HEK293 (cell line): ENCODE data around the gene WDFY3.
A peak's percentile ranks its signal among the peaks of the same experiment; 100 is the strongest.

ENCODE experiments used
- CTCF ChIA-PET: fragments of 350-600 bp; formaldehyde crosslinking; extraction: SDS; loops from one replicate; lab custom pipeline; 2021; ENCODE audit warnings: antibody characterized with exemption; lab: Yijun Ruan, JAX
- POLR2A ChIA-PET: fragments of 300-600 bp; formaldehyde crosslinking; extraction: SDS; loops from one replicate; lab custom pipeline; 2020; ENCODE audit warnings: antibody characterized with exemption, inconsistent platforms; lab: Yijun Ruan, JAX
- H3K27ac ChIP-seq: fragments of 200-500 bp; sonication (Bioruptor generic); 2 replicates; pipeline ENCODE4 v1.5.1; 2014; ENCODE audit warnings: low read depth, low read length, control low read depth, inconsistent platforms; ENCODE audit errors: extremely low read depth
- H3K36me3 ChIP-seq, 2 experiments: fragments of 200-500 bp in 1 of 2; sonication (Bioruptor generic) in 1 of 2; 1 replicate in 1 of 2; 2 replicates in 1 of 2; pipeline ENCODE4 v1.5.1; 2014 to 2017; ENCODE audit warnings: inconsistent platforms in 2 of 2, low read length in 2 of 2; ENCODE audit not compliant: control insufficient read depth in 2 of 2, insufficient read depth in 1 of 2
- H3K4me1 ChIP-seq: fragments of 200-500 bp; sonication (Bioruptor generic); 2 replicates; pipeline ENCODE4 v1.5.1; 2014; ENCODE audit warnings: mild to moderate bottlenecking, low read length, inconsistent platforms; ENCODE audit not compliant: control insufficient read depth, insufficient read depth
- H3K4me3 ChIP-seq: 2 replicates; pipeline ENCODE4 v1.5.1; 2011; ENCODE audit warnings: low read depth, mild to moderate bottlenecking, control low read depth, low read length, moderate library complexity
- H3K9me3 ChIP-seq: fragments of 200-500 bp; sonication (Bioruptor generic); 2 replicates; pipeline ENCODE4 v1.5.1; 2014; ENCODE audit warnings: low read depth, low read length, inconsistent platforms; ENCODE audit not compliant: control insufficient read depth, insufficient read depth
- GLIS1 ChIP-seq: fragments of 450-650 bp; formaldehyde crosslinking; IDR thresholded peaks from 2 replicates; pipeline ENCODE4 v1.5.1; 2016; ENCODE audit warnings: missing biosample characterization, missing genetic modification characterization
- IKZF3 ChIP-seq: fragments of 450-650 bp; IDR thresholded peaks from 2 replicates; pipeline ENCODE4 v1.5.0; 2018; ENCODE audit warnings: missing biosample characterization, mild to moderate bottlenecking, missing genetic modification characterization, moderate library complexity
- KLF10 ChIP-seq: fragments of 450-650 bp; IDR thresholded peaks from 2 replicates; pipeline ENCODE4 v1.5.1; 2018; ENCODE audit warnings: missing biosample characterization, mild to moderate bottlenecking, missing genetic modification characterization
- KLF7 ChIP-seq: fragments of 450-650 bp; formaldehyde crosslinking; IDR thresholded peaks from 2 replicates; pipeline ENCODE4 v1.5.1; 2016; ENCODE audit warnings: missing biosample characterization, missing genetic modification characterization, borderline replicate concordance
- KLF8 ChIP-seq: fragments of 450-650 bp; formaldehyde crosslinking; IDR thresholded peaks from 2 replicates; pipeline ENCODE4 v1.5.1; 2016; ENCODE audit warnings: missing biosample characterization, missing genetic modification characterization
- MZF1 ChIP-seq: fragments of 450-650 bp; formaldehyde crosslinking; IDR thresholded peaks from 2 replicates; pipeline ENCODE4 v1.5.1; 2017; ENCODE audit warnings: missing biosample characterization, missing genetic modification characterization, borderline replicate concordance
- TCF7L2 ChIP-seq: IDR thresholded peaks from 2 replicates; pipeline ENCODE4 v1.6.1; 2011; ENCODE audit warnings: low read depth, mild to moderate bottlenecking, inconsistent platforms, low read length, moderate library complexity, borderline replicate concordance
- ZBTB8A ChIP-seq: fragments of 450-650 bp; formaldehyde crosslinking; IDR thresholded peaks from 2 replicates; pipeline ENCODE4 v1.5.1; 2016; ENCODE audit warnings: missing biosample characterization, missing genetic modification characterization
- ZIC2 ChIP-seq: fragments of 450-650 bp; formaldehyde crosslinking; IDR thresholded peaks from 2 replicates; pipeline ENCODE4 v1.5.1; 2016; ENCODE audit warnings: missing biosample characterization, missing genetic modification characterization
- ZNF2 ChIP-seq: fragments of 450-650 bp; formaldehyde crosslinking; IDR thresholded peaks from 2 replicates; pipeline ENCODE4 v1.5.1; 2016; ENCODE audit warnings: missing biosample characterization, missing genetic modification characterization
- ZNF211 ChIP-seq: fragments of 450-650 bp; formaldehyde crosslinking; IDR thresholded peaks from 2 replicates; pipeline ENCODE4 v1.5.1; 2016; ENCODE audit warnings: low read depth, missing biosample characterization, missing genetic modification characterization
- ZNF324 ChIP-seq: fragments of 450-650 bp; formaldehyde crosslinking; IDR thresholded peaks from 2 replicates; pipeline ENCODE4 v1.5.1; 2016; ENCODE audit warnings: missing biosample characterization, missing genetic modification characterization
- ZNF335 ChIP-seq: fragments of 450-650 bp; formaldehyde crosslinking; conservative IDR thresholded peaks from 2 replicates; pipeline ENCODE4 v1.5.1; 2016; ENCODE audit warnings: missing biosample characterization, missing genetic modification characterization
- ZNF341 ChIP-seq: fragments of 450-650 bp; formaldehyde crosslinking; IDR thresholded peaks from 2 replicates; pipeline ENCODE4; 2016; ENCODE audit warnings: low read depth, missing biosample characterization, missing genetic modification characterization
- ZNF366 ChIP-seq: fragments of 450-650 bp; formaldehyde crosslinking; conservative IDR thresholded peaks from 2 replicates; pipeline ENCODE4 v1.5.1; 2016; ENCODE audit warnings: missing biosample characterization, missing genetic modification characterization
- ZNF48 ChIP-seq: fragments of 450-650 bp; formaldehyde crosslinking; IDR thresholded peaks from 2 replicates; pipeline ENCODE4 v1.5.1; 2016; ENCODE audit warnings: missing biosample characterization, missing genetic modification characterization
- ZNF521 ChIP-seq: fragments of 450-650 bp; formaldehyde crosslinking; IDR thresholded peaks from 2 replicates; pipeline ENCODE4 v1.5.1; 2017; ENCODE audit warnings: missing biosample characterization, mild to moderate bottlenecking, missing genetic modification characterization
- ZNF585B ChIP-seq: fragments of 450-650 bp; formaldehyde crosslinking; IDR thresholded peaks from 2 replicates; pipeline ENCODE4 v1.5.1; 2016; ENCODE audit warnings: missing biosample characterization, missing genetic modification characterization
- ZNF626 ChIP-seq: fragments of 450-650 bp; sonication (Bioruptor Pico); formaldehyde crosslinking; IDR thresholded peaks from 2 replicates; pipeline ENCODE4 v1.5.1; 2018; ENCODE audit warnings: missing biosample characterization, missing genetic modification characterization, inconsistent platforms
- ZNF660 ChIP-seq: fragments of 450-650 bp; IDR thresholded peaks from 2 replicates; pipeline ENCODE4 v1.5.1; 2018; ENCODE audit warnings: missing biosample characterization, mild to moderate bottlenecking, missing genetic modification characterization
- ZNF785 ChIP-seq: fragments of 450-650 bp; formaldehyde crosslinking; IDR thresholded peaks from 2 replicates; pipeline ENCODE4 v1.5.1; 2016; ENCODE audit warnings: missing biosample characterization, missing genetic modification characterization
- ZNF791 ChIP-seq: fragments of 450-650 bp; formaldehyde crosslinking; IDR thresholded peaks from 2 replicates; pipeline ENCODE4 v1.5.1; 2016; ENCODE audit warnings: missing biosample characterization, missing genetic modification characterization
- ZSCAN30 ChIP-seq: fragments of 450-650 bp; IDR thresholded peaks from 2 replicates; pipeline ENCODE4 v1.5.1; 2018; ENCODE audit warnings: missing biosample characterization, mild to moderate bottlenecking, missing genetic modification characterization, moderate library complexity
- ZXDB ChIP-seq: fragments of 450-650 bp; formaldehyde crosslinking; IDR thresholded peaks from 2 replicates; pipeline ENCODE4 v1.5.1; 2016; ENCODE audit warnings: missing biosample characterization, missing genetic modification characterization
- TF ChIP-seq, protein P1 (sequence below): fragments of 450-650 bp; formaldehyde crosslinking; IDR thresholded peaks from 2 replicates; pipeline ENCODE4 v1.5.1; 2016; ENCODE audit warnings: missing biosample characterization, missing genetic modification characterization
- TF ChIP-seq, protein P2 (sequence below): fragments of 450-650 bp; formaldehyde crosslinking; IDR thresholded peaks from 2 replicates; pipeline ENCODE4 v1.5.1; 2017; ENCODE audit warnings: missing biosample characterization, missing genetic modification characterization
- TF ChIP-seq, protein P3 (sequence below): fragments of 450-650 bp; formaldehyde crosslinking; IDR thresholded peaks from 2 replicates; pipeline ENCODE4 v1.5.1; 2016; ENCODE audit warnings: missing biosample characterization, missing genetic modification characterization
- TF ChIP-seq, protein P4 (sequence below): fragments of 450-650 bp; formaldehyde crosslinking; IDR thresholded peaks from 2 replicates; pipeline ENCODE4 v1.5.1; 2016; ENCODE audit warnings: missing biosample characterization, missing genetic modification characterization

The WDFY3 gene

DNA sequence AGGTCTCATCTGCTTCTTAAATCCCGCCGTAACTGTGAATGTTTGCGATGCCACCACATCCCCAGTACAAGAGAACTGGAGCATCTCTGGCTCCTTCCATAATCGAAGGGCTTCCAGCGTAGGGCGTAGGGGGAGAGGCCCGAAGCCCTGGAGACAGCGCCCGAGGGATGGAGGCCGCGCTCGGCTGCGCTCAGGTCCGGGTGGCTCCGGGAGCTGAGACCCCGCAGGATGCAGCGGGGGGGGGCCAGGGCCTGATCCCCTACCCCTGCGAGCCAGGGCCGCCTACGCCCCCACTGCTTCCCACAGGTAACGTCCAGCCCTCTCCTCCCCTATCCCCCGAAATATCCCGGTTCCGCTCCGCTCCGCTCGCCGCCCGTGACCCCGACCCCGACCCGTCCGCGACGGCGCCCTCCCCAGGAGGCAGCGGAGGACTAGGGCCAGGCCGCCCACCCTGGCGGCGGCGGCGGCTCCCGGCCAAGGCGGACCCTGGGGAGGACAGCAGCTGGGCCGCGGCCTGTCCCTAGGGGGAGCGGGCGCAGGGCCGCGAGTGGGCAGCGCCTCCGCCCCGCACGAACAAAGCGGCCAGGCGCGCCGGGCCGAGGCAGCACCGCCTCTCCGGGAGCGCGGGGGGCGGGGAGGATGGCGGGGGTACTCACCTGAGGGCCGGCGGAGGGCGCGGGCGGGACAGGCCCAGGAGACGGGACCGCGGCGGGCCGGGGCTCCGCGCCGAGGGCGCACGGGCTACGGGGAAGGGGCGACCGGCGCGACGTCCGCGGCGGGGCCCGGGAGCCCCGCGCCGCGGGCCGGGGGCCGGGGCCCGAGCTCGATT lies 723 bp downstream of the WDFY3 start:
- peak overlapping the region; percentile 93 for H3K27ac ChIP-seq
- H3K4me1 ChIP-seq, result 0 out of 2 replicates have a peak, but pooled peaks cover 5% of the 10 kb centered on the region
- peak overlapping the region; percentile 89 for H3K4me3 ChIP-seq
- H3K36me3 ChIP-seq, result no peaks in the 10 kb centered on the region
- POLR2A ChIA-PET, result interaction anchor here (1.3 to 2.1 kb wide), 3 partner anchors 117 to 466 kb away, joined by 5 to 7 read pairs (median 6); partner anchors contain the start of genes CDS1 and NKX6-1
- no peaks in the 10 kb centered on the region for H3K9me3 ChIP-seq
- CTCF ChIA-PET, result interaction anchor here (1.0 kb wide), 1 partner anchor 215 kb away, joined by 3 read pairs; no protein-coding TSS in a partner anchor
- TF ChIP-seq KLF10 (tag by site-specific recombination) (no peak), ZNF341 (peak; percentile 33; the same call in 1 of the 2 replicates), ZNF521 (no peak), ZNF585B (no peak), ZSCAN30 (tag by site-specific recombination) (peak; percentile 77), ZNF2 (tag by site-specific recombination) (no peak), KLF8 (peak; percentile 34; the same call in 1 of the 2 replicates), TCF7L2 (no peak), ZBTB8A (tag by site-specific recombination) (peak; percentile 86), GLIS1 (tag by site-specific recombination) (0 out of 2 replicates have a peak, but pooled peaks have one; percentile 7), ZNF626 (tag by site-specific recombination) (no peak), ZXDB (peak; percentile 56), ZNF324 (tag by site-specific recombination) (no peak), ZNF211 (tag by site-specific recombination) (no peak), ZNF791 (tag by site-specific recombination) (no peak), KLF7 (no peak), ZNF335 (tag by site-specific recombination) (peak; percentile 38; the same call in 1 of the 2 replicates), ZNF366 (tag by site-specific recombination) (no peak), ZNF660 (no peak), ZNF48 (tag by site-specific recombination) (no peak), ZNF785 (tag by site-specific recombination) (no peak), IKZF3 (peak; percentile 12; the same call in 1 of the 2 replicates), ZIC2 (tag by site-specific recombination) (peak; percentile 56), MZF1 (0 out of 2 replicates have a peak, but pooled peaks have one; percentile 12)
- TF ChIP-seq, protein P1, sequence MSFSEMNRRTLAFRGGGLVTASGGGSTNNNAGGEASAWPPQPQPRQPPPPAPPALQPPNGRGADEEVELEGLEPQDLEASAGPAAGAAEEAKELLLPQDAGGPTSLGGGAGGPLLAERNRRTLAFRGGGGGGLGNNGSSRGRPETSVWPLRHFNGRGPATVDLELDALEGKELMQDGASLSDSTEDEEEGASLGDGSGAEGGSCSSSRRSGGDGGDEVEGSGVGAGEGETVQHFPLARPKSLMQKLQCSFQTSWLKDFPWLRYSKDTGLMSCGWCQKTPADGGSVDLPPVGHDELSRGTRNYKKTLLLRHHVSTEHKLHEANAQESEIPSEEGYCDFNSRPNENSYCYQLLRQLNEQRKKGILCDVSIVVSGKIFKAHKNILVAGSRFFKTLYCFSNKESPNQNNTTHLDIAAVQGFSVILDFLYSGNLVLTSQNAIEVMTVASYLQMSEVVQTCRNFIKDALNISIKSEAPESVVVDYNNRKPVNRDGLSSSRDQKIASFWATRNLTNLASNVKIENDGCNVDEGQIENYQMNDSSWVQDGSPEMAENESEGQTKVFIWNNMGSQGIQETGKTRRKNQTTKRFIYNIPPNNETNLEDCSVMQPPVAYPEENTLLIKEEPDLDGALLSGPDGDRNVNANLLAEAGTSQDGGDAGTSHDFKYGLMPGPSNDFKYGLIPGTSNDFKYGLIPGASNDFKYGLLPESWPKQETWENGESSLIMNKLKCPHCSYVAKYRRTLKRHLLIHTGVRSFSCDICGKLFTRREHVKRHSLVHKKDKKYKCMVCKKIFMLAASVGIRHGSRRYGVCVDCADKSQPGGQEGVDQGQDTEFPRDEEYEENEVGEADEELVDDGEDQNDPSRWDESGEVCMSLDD (tag by site-specific recombination), result no peak
- TF ChIP-seq, protein P2, sequence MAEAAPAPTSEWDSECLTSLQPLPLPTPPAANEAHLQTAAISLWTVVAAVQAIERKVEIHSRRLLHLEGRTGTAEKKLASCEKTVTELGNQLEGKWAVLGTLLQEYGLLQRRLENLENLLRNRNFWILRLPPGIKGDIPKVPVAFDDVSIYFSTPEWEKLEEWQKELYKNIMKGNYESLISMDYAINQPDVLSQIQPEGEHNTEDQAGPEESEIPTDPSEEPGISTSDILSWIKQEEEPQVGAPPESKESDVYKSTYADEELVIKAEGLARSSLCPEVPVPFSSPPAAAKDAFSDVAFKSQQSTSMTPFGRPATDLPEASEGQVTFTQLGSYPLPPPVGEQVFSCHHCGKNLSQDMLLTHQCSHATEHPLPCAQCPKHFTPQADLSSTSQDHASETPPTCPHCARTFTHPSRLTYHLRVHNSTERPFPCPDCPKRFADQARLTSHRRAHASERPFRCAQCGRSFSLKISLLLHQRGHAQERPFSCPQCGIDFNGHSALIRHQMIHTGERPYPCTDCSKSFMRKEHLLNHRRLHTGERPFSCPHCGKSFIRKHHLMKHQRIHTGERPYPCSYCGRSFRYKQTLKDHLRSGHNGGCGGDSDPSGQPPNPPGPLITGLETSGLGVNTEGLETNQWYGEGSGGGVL, result peak; percentile 37; the same call in 1 of the 2 replicates
- TF ChIP-seq, protein P3, sequence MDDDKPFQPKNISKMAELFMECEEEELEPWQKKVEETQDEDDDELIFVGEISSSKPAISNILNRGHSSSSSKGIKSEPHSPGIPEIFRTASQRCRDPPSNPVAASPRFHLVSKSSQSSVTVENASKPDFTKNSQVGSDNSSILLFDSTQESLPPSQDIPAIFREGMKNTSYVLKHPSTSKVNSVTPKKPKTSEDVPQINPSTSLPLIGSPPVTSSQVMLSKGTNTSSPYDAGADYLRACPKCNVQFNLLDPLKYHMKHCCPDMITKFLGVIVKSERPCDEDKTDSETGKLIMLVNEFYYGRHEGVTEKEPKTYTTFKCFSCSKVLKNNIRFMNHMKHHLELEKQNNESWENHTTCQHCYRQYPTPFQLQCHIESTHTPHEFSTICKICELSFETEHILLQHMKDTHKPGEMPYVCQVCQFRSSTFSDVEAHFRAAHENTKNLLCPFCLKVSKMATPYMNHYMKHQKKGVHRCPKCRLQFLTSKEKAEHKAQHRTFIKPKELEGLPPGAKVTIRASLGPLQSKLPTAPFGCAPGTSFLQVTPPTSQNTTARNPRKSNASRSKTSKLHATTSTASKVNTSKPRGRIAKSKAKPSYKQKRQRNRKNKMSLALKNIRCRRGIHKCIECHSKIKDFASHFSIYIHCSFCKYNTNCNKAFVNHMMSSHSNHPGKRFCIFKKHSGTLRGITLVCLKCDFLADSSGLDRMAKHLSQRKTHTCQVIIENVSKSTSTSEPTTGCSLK (tag by site-specific recombination), result no peak
- TF ChIP-seq, protein P4, sequence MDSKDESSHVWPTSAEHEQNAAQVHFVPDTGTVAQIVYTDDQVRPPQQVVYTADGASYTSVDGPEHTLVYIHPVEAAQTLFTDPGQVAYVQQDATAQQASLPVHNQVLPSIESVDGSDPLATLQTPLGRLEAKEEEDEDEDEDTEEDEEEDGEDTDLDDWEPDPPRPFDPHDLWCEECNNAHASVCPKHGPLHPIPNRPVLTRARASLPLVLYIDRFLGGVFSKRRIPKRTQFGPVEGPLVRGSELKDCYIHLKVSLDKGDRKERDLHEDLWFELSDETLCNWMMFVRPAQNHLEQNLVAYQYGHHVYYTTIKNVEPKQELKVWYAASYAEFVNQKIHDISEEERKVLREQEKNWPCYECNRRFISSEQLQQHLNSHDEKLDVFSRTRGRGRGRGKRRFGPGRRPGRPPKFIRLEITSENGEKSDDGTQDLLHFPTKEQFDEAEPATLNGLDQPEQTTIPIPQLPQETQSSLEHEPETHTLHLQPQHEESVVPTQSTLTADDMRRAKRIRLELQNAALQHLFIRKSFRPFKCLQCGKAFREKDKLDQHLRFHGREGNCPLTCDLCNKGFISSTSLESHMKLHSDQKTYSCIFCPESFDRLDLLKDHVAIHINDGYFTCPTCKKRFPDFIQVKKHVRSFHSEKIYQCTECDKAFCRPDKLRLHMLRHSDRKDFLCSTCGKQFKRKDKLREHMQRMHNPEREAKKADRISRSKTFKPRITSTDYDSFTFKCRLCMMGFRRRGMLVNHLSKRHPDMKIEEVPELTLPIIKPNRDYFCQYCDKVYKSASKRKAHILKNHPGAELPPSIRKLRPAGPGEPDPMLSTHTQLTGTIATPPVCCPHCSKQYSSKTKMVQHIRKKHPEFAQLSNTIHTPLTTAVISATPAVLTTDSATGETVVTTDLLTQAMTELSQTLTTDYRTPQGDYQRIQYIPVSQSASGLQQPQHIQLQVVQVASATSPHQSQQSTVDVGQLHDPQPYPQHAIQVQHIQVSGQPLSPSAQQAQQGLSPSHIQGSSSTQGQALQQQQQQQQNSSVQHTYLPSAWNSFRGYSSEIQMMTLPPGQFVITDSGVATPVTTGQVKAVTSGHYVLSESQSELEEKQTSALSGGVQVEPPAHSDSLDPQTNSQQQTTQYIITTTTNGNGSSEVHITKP (tag by site-specific recombination), result peak; percentile 68
